ENCODE results near the gene CDH23. TPM values are rescaled to one million over a fixed set of nuclear protein-coding genes. Genes with fewer than 3 reads are reported as not detected.

The CDH23 gene
- polyA plus RNA-seq, 1 donor from 2014 or later = not detected

DNA sequence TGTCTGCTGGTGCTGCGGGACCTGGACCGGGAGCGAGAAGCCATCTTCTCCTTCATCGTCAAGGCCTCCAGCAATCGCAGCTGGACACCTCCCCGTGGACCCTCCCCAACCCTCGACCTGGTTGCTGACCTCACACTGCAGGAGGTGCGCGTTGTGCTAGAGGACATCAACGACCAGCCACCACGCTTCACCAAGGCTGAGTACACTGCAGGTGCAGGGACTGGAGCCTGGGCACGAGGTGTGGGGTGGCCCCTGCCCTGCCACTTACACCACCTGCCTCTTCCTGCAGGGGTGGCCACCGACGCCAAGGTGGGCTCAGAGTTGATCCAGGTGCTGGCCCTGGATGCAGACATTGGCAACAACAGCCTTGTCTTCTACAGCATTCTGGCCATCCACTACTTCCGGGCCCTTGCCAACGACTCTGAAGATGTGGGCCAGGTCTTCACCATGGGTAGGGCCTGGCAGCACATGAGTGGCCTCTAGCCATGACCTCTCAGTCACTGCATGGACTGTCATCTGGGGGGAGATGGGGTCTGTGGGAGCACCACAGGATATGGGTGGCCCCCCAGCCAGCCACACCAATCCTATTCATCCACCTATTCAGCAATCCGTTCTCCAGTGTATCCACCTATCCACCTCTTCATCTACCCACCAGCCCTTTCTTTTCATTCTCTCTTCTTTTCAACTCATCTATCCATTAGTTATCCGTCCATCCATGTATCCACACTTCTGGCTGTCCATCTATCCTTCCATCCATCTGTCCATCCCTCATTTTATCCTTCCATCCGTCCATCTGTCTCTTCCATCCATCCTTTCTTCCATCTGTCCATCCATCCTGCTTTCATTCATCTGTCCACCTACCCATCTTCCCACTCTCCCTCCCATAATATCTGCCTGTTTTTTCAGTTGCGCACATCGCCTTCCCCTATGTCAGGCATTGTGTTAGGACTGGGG is 411.1 kb downstream of the CDH23 start:
- Mint-ChIP-seq H3K27ac (peak overlapping the region in 1 of 3 donors; percentile 6), H3K4me3 (no peak overlapping the region)

DNA sequence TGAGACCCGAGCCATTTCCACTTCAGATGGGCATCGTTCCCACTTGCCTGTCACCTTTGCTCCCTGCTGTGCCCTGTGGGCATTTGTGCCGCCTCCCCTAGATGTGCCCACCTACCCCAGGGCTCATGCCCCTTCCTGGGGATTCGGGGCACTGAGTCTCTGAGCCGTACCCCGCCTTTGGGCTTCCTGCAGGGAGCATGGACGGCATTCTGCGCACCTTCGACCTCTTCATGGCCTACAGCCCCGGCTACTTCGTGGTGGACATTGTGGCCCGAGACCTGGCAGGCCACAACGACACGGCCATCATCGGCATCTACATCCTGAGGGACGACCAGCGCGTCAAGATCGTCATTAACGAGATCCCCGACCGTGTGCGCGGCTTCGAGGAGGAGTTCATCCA is 412.9 kb downstream of the CDH23 start:
- H3K27me3 Mint-ChIP-seq = no peaks in the 10 kb centered on the region
- H3K4me1 Mint-ChIP-seq = peaks cover 0 to 3% (median 2%) of the 10 kb centered on the region in 3 donors
- H3K27ac Mint-ChIP-seq = peak overlapping the region in 1 of 3 donors; percentile 53
- no peaks in the 10 kb centered on the region for H3K36me3 Mint-ChIP-seq
- H3K4me3 Mint-ChIP-seq = no peak overlapping the region
- no peaks in the 10 kb centered on the region for H3K9me3 Mint-ChIP-seq

More for the DNA sequence above, 411.1 kb downstream of the CDH23 start:
- H3K27me3 Mint-ChIP-seq = no peaks in the 10 kb centered on the region
- no peaks in the 10 kb centered on the region for H3K36me3 Mint-ChIP-seq
- no peaks in the 10 kb centered on the region for H3K9me3 Mint-ChIP-seq
- H3K4me1 Mint-ChIP-seq = peaks cover 0 to 6% (median 3%) of the 10 kb centered on the region in 3 donors

DNA sequence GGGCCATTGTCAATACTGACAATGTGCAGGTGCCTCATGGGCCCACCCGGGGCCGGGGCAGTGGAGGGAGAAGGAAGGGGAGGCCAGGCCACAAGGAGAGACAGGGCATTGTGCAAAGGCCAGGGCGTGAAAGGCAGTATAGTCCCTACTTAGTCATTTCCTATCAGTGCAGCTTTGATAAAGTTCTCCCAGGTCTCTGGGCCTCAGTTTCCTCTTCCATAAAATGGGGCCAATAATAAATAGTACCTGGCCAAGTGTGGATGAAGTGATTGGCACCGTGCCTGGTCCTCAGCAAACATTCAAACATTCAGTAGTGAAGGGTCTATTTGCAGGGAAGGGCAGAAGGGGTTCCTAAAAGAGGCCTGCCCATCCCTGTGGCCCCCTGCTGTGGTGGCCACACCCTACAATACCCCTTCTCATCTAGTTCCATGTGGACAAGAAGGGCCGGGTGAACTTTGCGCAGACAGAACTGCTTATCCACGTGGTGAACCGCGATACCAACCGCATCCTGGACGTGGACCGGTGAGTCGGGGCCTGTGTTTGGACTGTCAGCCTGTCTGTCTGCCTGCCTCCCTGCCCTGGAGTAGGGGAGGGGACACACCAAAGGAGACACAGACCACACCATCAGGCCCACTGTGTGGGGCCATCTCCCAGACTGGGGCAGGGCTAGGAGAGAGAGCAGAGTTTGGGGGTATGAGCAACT is 413.5 kb downstream of the CDH23 start:
- no peaks in the 10 kb centered on the region for H3K36me3 Mint-ChIP-seq

DNA sequence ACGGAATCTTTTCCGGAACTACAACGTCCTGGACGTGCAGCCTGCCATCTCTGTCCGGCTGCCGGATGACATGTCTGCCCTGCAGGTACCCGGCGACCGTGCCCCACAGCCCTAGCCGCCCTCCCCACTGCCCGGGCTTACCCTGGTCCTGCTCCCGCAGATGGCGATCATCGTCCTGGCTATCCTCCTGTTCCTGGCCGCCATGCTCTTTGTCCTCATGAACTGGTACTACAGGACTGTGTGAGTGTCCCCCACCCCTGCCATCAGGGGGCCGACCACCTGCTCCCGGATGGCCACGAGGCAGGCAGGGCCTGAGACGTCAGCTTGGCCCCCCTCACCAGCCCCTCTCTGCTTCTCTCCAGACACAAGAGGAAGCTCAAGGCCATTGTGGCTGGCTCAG is 414.6 kb downstream of the CDH23 start:
- Mint-ChIP-seq H3K27ac (no peak overlapping the region), H3K9me3 (no peaks in the 10 kb centered on the region), H3K36me3 (peaks cover 3% of the 10 kb centered on the region), H3K4me1 (peaks cover 0 to 3% (median 2%) of the 10 kb centered on the region in 3 donors), H3K27me3 (no peaks in the 10 kb centered on the region), H3K4me3 (no peak overlapping the region)

More for the DNA sequence above, 413.5 kb downstream of the CDH23 start:
- Mint-ChIP-seq H3K9me3 (no peaks in the 10 kb centered on the region), H3K4me3 (no peak overlapping the region), H3K27ac (peak overlapping the region in 1 of 3 donors; percentile 53), H3K4me1 (peaks cover 0 to 3% (median 2%) of the 10 kb centered on the region in 3 donors), H3K27me3 (no peaks in the 10 kb centered on the region)

DNA sequence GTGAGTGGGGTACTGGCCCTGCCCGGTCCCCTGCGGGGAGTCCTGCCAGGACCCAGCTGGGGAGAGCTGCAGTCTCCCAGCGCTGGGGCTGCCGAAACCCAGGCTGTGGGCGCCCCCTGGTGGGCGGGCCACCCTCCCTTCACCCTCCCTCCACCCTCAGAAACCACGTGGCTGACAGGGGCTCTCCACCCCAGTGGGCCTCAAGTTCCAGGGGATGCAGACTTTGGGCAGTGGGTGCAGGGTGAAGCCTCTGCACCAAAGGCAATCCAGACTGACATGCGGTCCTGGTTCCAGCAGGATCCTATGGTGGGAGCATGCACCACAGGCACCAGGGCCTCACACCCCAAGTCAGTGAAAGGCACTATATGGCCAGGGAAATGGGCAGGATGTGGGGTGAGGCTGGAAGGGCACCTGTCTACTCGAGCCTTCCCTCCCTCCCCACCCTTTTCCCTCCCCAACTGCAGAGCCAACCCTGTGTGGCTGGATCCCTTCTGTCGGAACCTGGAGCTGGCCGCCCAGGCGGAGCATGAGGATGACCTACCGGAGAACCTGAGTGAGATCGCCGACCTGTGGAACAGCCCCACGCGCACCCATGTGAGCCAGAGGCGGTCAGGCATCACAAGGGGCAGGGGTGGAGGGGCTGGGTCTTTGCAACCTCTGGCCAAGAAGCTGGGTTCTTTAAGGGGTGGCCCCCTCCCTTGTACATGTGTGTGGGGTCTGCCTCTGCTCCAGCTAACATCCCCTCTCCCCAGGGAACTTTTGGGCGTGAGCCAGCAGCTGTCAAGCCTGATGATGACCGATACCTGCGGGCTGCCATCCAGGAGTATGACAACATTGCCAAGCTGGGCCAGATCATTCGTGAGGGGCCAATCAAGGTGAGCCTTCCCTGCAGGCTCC is 415.5 kb downstream of the CDH23 start:
- H3K36me3 Mint-ChIP-seq = peaks cover 3% of the 10 kb centered on the region
- no peak overlapping the region for H3K27ac Mint-ChIP-seq
- H3K27me3 Mint-ChIP-seq = no peaks in the 10 kb centered on the region
- peaks cover 0 to 3% (median 2%) of the 10 kb centered on the region in 3 donors for H3K4me1 Mint-ChIP-seq
- H3K4me3 Mint-ChIP-seq = no peak overlapping the region
- H3K9me3 Mint-ChIP-seq = no peaks in the 10 kb centered on the region

DNA sequence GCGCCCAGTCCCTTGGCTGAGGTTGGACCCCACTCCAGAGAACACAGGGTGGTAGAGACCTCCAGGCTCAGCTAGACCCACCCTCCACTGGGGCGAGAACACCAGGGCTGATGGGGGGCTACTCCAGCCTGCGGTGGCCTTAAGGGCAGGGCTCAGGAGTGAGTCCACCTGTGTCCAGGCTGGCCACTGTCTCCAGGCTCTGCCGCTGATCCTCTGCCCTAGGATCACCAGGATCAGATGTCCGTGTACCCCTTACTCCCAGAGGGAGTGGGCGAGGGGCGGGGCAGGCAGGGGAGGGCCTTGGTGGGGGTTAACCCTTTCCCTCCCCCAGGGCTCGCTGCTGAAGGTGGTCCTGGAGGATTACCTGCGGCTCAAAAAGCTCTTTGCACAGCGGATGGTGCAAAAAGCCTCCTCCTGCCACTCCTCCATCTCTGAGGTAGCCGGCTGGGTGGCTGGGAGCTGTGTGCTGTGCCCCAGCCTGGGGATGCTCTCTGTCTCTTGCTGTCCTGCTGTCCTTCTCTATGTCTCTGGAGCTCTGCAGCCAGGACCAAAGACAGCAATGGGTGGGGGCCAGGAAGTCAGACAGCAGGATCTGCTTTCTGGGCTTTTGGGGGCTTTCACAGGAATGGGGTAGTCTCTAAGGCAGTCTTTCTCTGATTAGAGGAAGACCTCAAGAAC is 416.3 kb downstream of the CDH23 start:
- Mint-ChIP-seq H3K4me3 (no peak overlapping the region), H3K27ac (no peak overlapping the region), H3K4me1 (peaks cover 0 to 3% (median 2%) of the 10 kb centered on the region in 3 donors), H3K36me3 (peaks cover 3% of the 10 kb centered on the region), H3K9me3 (no peaks in the 10 kb centered on the region), H3K27me3 (no peaks in the 10 kb centered on the region)

DNA sequence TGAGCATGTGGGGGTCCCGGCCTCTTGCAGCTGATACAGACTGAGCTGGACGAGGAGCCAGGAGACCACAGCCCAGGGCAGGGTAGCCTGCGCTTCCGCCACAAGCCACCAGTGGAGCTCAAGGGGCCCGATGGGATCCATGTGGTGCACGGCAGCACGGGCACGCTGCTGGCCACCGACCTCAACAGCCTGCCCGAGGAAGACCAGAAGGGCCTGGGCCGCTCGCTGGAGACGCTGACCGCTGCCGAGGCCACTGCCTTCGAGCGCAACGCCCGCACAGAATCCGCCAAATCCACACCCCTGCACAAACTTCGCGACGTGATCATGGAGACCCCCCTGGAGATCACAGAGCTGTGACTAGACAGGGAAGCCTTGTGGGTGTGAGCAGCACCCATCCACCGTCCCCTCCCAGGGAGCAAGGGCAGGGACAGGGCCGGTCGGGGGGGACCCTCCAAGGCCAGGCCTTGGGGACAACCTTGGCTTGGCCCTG is 418.2 kb downstream of the CDH23 start:
- peaks cover 4% of the 10 kb centered on the region for H3K36me3 Mint-ChIP-seq
- H3K27ac Mint-ChIP-seq = no peak overlapping the region
- H3K27me3 Mint-ChIP-seq = no peaks in the 10 kb centered on the region
- H3K9me3 Mint-ChIP-seq = no peaks in the 10 kb centered on the region
- H3K4me3 Mint-ChIP-seq = no peak overlapping the region
- peaks cover 0 to 3% (median 2%) of the 10 kb centered on the region in 3 donors for H3K4me1 Mint-ChIP-seq

DNA sequence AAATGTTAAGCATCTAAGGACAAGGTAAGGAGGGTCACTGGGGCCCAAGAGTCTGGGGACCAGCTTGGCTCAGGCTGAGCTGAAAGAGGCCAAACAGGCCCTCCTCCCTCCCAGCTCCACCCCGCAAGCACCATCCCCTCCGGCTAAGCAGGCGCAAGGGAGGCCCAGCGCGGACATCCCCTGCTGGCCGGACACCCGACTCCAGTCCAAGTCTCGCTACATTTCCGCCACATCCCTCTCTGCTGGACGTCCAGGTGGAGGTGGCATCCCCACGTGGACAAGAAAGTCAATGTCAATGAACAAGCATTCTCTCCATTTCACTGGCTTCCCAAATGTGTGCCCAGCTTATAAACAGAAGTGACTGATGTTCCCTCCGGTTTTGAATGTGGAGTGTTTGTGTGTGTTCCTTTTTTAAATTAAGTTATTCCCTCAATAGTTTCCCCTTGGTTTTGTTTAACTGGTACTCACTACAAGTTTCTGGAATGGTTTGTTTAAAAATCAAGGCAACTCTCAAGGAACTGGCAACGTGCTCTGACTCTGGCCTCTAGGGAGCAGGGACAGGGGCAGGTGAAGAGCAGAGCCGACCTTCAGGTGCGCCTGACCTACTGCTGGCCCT is 418.9 kb downstream of the CDH23 start:
- peaks cover 4% of the 10 kb centered on the region for H3K36me3 Mint-ChIP-seq
- no peak overlapping the region for H3K27ac Mint-ChIP-seq
- H3K4me3 Mint-ChIP-seq = no peak overlapping the region
- H3K9me3 Mint-ChIP-seq = no peaks in the 10 kb centered on the region
- H3K4me1 Mint-ChIP-seq = peaks cover 0 to 3% (median 2%) of the 10 kb centered on the region in 3 donors
- no peaks in the 10 kb centered on the region for H3K27me3 Mint-ChIP-seq

DNA sequence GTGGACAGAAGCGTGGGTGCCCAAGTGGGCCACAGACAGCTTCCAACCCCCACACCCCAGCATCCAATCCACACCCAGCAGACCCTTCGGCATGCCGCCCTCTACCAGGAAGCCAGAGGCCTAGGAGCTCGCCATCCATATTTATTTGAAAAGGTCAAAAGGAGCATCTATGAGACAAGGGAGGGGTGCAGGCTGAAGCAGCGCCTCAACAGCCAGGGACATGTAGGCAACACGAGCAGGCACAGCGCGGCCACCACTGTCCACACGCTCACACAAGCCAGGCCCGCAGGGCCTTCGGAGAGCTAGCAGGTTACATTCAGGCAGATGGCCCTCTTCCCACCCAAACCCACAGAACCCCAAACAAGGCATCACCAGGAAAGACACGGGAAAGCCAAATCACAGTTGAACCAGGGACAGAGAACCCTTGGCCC is 419.7 kb downstream of the CDH23 start:
- Mint-ChIP-seq H3K9me3 (no peaks in the 10 kb centered on the region), H3K27ac (no peak overlapping the region), H3K4me3 (no peak overlapping the region), H3K36me3 (peaks cover 4% of the 10 kb centered on the region), H3K27me3 (no peaks in the 10 kb centered on the region), H3K4me1 (peaks cover 0 to 3% (median 2%) of the 10 kb centered on the region in 3 donors)

DNA sequence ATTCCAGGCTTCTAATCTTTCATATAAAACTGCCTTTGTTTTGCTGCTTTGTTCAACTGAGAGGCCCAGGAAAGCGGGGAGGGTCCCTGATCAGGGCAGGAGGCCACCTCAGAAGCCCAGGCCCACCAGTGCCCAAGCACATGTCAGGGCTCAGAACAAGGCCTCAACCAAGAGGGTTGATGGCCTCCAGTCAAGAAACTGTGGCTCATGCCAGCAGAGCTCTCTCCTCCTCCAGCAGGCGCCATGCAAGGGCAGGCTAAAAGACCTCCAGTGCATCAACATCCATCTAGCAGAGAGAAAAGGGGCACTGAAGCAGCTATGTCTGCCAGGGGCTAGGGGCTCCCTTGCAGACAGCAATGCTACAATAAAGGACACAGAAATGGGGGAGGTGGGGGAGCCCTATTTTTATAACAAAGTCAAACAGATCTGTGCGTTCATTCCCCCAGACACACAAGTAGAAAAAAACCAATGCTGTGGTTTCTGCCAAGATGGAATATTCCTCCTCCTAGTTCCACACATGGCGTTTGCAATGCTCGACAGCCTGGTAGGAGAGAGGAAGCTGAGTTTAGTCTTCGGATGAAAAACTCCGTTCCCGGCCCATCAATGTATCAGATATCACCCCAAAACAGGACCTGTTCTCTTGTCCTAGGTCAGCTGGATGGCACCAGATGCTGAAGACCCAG is 420.4 kb downstream of the CDH23 start:
- Mint-ChIP-seq H3K27ac (peak overlapping the region in 1 of 3 donors; percentile 34), H3K36me3 (peaks cover 4% of the 10 kb centered on the region), H3K4me1 (peaks cover 0 to 3% (median 1%) of the 10 kb centered on the region in 3 donors), H3K27me3 (no peaks in the 10 kb centered on the region), H3K4me3 (no peak overlapping the region), H3K9me3 (no peaks in the 10 kb centered on the region)

DNA sequence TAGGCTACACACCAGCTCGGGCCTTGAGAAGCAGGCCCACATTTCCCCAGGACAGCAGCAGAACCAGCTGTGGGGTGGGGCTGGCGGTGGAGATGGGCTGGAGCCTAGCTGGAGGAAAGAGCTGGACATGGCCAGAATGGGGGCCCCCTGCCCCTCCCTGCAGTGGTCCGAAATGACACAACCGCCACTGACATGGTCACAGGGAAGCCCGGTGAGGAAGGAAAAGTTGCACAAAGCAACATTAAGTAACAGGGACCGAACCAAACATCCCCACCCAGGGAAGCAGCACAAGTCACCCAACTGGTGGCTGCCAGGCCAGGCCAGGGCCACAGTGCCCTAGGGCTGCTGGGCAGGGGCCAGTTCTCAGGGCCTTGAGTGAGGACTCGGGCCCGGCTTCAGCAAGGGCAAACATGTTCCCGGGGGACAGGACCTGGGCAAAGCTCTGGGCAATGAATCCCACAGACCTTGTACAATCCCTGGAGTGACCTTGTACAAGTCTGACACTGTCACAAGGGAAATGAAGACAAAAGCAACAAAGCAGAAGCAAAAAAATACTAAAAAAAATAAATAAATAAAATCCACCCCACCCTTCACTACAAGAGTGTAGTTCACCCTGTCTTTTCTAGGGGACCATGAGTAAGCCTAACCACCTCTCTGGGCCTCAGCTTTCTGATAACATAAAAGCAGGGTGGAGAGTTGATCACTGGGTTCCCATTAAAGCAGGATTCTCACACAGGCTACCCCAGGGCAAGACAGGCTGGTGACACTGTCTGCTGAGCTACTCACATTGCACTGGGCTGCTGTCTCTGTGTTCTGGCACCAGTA is 421.3 kb downstream of the CDH23 start:
- H3K4me3 Mint-ChIP-seq = peak overlapping the region in 1 of 4 donors; percentile 82
- H3K27ac Mint-ChIP-seq = no peak overlapping the region

DNA sequence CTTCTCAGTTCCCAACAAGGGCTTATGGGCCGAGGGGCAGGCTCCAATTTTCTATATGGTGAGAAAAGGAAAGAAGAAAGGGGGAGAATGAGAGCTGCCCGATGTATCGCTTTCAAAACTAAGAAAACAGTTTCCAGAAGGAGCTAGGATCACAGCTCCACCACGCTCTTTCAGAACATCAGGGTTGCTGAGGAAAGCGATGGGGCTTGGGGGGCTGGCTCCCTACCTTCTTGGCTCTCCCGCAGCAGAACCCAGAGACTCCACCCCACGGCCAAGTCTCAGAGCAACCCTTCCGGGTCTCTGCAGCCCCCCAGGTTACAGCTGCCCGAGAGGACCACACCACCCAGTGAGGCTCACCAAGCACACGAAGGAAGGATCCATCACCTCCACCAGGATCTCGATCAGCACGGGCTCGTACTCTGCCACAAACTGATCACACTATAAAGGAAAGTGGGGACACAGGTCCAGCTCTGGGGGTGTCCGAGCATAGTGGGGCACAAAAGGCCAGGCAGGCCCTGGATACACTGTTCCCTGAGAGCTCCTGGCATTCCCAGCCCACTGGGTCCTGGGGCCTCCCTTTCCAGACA is 422.0 kb downstream of the CDH23 start:
- Mint-ChIP-seq H3K27ac (peak overlapping the region in 1 of 3 donors; percentile 57), H3K36me3 (peaks cover 4% of the 10 kb centered on the region), H3K4me1 (peaks cover 0 to 3% (median 0%) of the 10 kb centered on the region in 3 donors), H3K9me3 (no peaks in the 10 kb centered on the region), H3K4me3 (peak overlapping the region in 1 of 4 donors; percentile 82), H3K27me3 (no peaks in the 10 kb centered on the region)

More for the DNA sequence above, 421.3 kb downstream of the CDH23 start:
- Mint-ChIP-seq H3K9me3 (no peaks in the 10 kb centered on the region), H3K36me3 (peaks cover 4% of the 10 kb centered on the region), H3K4me1 (peaks cover 0 to 3% (median 0%) of the 10 kb centered on the region in 3 donors), H3K27me3 (no peaks in the 10 kb centered on the region)
